H7 (cell line): ENCODE data around the gene BMI1. TPM values are rescaled to one million over a fixed set of nuclear protein-coding genes. Genes with fewer than 3 reads are reported as not detected.

Source experiments
- total RNA-seq: library from RNA; depleted of rRNA; stranded (reverse); fragments of >200 nt; shearing (Covaris generic); gene quantifications from 2 replicates; pipeline ENCODE4 v1.2.3, GENCODE V29; 2014; rRNA removed

The BMI1 gene
- total RNA-seq, 1 experiment from 2014 or later = 4.1 TPM

Other genes with a start within 250 kb of the BMI1 start
- not detected in 2 replicates for gene EBLN1, start 103.1 kb upstream of the BMI1 start, total RNA-seq
- gene COMMD3, start 4.7 kb upstream of the BMI1 start, total RNA-seq = 1.1 and 1.8 TPM in 2 replicates
- gene SPAG6, start 24.4 kb downstream of the BMI1 start, total RNA-seq = not detected in 2 replicates